Measurements from ENCODE around the gene TGFB3.

DNA sequence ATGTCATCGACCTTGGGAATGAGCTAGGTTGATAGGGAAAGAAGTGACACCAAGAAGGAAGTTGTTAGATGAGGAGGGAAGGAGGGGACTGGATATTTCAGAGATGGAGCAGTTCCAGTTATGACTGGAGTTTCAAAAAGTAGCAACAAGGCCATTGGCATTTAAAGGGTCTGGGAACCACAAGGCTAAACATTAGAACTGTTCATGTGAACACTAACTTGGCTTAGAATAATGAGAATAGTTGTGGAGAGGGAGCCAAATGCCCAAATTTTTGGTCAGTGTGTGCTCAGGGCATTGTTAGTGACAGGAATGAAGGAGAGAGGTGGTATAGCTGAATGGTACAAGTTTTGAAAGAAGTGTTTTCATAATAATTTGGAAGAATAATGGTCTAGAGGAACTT, 20.6 kb upstream of the TGFB3 start:
- TF ChIP-seq POLR2A (IDR thresholded peaks at IDR 0.05; ENCODE audit: low read depth, low read length) (no peak), POLR2AphosphoS5 (IDR thresholded peaks at IDR 0.05; ENCODE audit: low read depth, low read length) (no peak)
